ENCODE results near the gene ZMAT1. TPM values are rescaled to one million over a fixed set of nuclear protein-coding genes. Genes with fewer than 3 reads are reported as not detected.

Gene ZMAT1
- total RNA-seq, 1 donor from 2014 or later = 7.3 TPM

- Mint-ChIP-seq H3K27ac (ENCODE audit: unreplicated experiment) (no peak overlapping the region), H3K4me3 (ENCODE audit: unreplicated experiment) (no peak overlapping the region), H3K4me1 (ENCODE audit: unreplicated experiment) (peaks cover under 1% of the 10 kb centered on the region), H3K27me3 (ENCODE audit: unreplicated experiment) (no peaks in the 10 kb centered on the region), H3K9me3 (ENCODE audit: unreplicated experiment) (no peaks in the 10 kb centered on the region), H3K36me3 (ENCODE audit: low read depth, unreplicated experiment) (no peaks in the 10 kb centered on the region)
- TF ChIP-seq CTCF (IDR thresholded peaks at IDR 0.05; ENCODE audit: unreplicated experiment) = no peak
- no peak for DNase-seq (ENCODE audit: low spot score)
Observed at GRCh38 chrX:101925733-101926132, 6.1 kb downstream of the ZMAT1 start.

DNA sequence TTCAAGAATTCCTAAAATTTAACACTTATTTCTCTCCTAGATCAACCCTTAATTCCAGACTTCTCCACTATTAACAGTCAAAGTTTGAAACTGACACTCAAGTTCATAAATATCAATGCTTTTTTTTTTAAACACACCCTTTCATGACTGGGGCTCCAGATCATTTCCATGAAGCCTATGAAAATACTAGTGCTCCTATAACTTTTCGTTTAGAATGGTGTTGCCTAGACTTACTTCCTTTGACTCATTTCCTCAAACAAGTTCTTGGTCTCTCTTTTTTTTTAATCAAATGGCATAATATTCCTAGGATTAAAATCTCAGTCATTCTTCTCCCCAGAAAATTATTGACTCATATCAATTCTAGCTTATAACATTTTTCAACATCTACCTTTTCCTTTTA lies 13.1 kb downstream of the ZMAT1 start:
- H3K4me3 Mint-ChIP-seq (ENCODE audit: unreplicated experiment) = no peak overlapping the region
- no peaks in the 10 kb centered on the region for H3K27me3 Mint-ChIP-seq (ENCODE audit: unreplicated experiment)
- DNase-seq (ENCODE audit: low spot score) = no peak
- no peak for TF ChIP-seq CTCF (IDR thresholded peaks at IDR 0.05; ENCODE audit: unreplicated experiment)
- no peak overlapping the region for H3K27ac Mint-ChIP-seq (ENCODE audit: unreplicated experiment)
- no peaks in the 10 kb centered on the region for H3K36me3 Mint-ChIP-seq (ENCODE audit: low read depth, unreplicated experiment)
- H3K9me3 Mint-ChIP-seq (ENCODE audit: unreplicated experiment) = peaks cover 5% of the 10 kb centered on the region
- H3K4me1 Mint-ChIP-seq (ENCODE audit: unreplicated experiment) = no peaks in the 10 kb centered on the region

DNA sequence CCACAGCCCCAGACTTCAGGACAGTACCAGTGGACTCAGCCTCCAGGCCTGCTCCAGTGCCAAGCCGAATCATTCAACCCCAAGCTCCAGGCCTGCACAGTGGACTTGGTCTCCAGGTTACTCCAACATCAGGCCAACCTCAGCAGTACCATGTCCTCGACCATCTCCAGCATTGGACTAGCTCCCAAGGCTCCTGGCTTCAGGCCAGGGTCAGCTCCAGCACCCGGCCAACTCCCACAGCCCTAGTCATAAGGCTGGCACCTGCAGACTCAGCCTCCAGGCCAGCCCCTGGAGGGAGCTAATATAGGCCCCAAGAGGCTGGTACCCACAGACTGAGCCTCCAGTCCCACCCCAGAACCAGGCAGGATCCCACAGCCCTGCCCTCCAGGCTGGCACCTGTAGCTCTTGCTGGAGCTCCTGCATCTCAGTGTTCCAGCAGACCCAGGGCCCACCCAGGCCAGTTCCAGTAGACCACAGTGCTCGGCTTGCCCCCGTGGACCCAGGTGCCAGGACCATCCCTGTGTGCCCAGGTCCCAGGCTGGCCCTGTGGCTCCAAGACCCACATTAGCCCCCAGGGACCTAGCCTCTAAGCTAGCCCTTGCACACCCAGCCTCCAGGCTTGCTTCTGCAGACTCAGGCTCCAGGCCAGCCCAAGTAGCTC lies 25.6 kb downstream of the ZMAT1 start:
- H3K36me3 Mint-ChIP-seq (ENCODE audit: low read depth, unreplicated experiment) = no peaks in the 10 kb centered on the region
- no peak overlapping the region for H3K4me3 Mint-ChIP-seq (ENCODE audit: unreplicated experiment)
- DNase-seq (ENCODE audit: low spot score) = no peak
- no peaks in the 10 kb centered on the region for H3K4me1 Mint-ChIP-seq (ENCODE audit: unreplicated experiment)
- no peaks in the 10 kb centered on the region for H3K27me3 Mint-ChIP-seq (ENCODE audit: unreplicated experiment)
- no peak for TF ChIP-seq CTCF (IDR thresholded peaks at IDR 0.05; ENCODE audit: unreplicated experiment)
- H3K27ac Mint-ChIP-seq (ENCODE audit: unreplicated experiment) = no peak overlapping the region
- no peaks in the 10 kb centered on the region for H3K9me3 Mint-ChIP-seq (ENCODE audit: unreplicated experiment)

GRCh38 chrX:101904996-101905395 lies 26.8 kb downstream of the ZMAT1 start:
- Mint-ChIP-seq H3K4me3 (ENCODE audit: unreplicated experiment) (no peak overlapping the region), H3K36me3 (ENCODE audit: low read depth, unreplicated experiment) (no peaks in the 10 kb centered on the region), H3K4me1 (ENCODE audit: unreplicated experiment) (no peaks in the 10 kb centered on the region), H3K27me3 (ENCODE audit: unreplicated experiment) (no peaks in the 10 kb centered on the region), H3K9me3 (ENCODE audit: unreplicated experiment) (no peaks in the 10 kb centered on the region), H3K27ac (ENCODE audit: unreplicated experiment) (no peak overlapping the region)
- DNase-seq (ENCODE audit: low spot score) = no peak
- no peak for TF ChIP-seq CTCF (IDR thresholded peaks at IDR 0.05; ENCODE audit: unreplicated experiment)

Other genes starting within 250 kb of the ZMAT1 start
- gene TCEAL2, start 193.7 kb upstream of the ZMAT1 start, total RNA-seq (ENCODE audit: unreplicated experiment) = 11.1 TPM
- gene TCEAL6, start 210.5 kb upstream of the ZMAT1 start, total RNA-seq (ENCODE audit: unreplicated experiment) = not detected
- gene BEX5, start 223.9 kb upstream of the ZMAT1 start, total RNA-seq (ENCODE audit: unreplicated experiment) = 45.4 TPM